Activated CD8-positive, alpha-beta memory T cell treated with anti-CD3 and anti-CD28 coated beads for 24 hours (primary cell): ENCODE results near the gene XKR7.

ENCODE experiments used
- DNase-seq: peaks from one replicate; pipeline ENCODE4 v3.0.0-alpha.2; 2020

Gene XKR7

GRCh38 chr20:31945319-31945718 lies 22.6 kb upstream of the XKR7 start:
- DNase-seq, result no peak

GRCh38 chr20:31945785-31946184 lies 22.2 kb upstream of the XKR7 start:
- DNase-seq, result no peak

- DNase-seq, result no peak
Observed at GRCh38 chr20:31948008-31948407, 19.9 kb upstream of the XKR7 start.

- no peak for DNase-seq
Observed at GRCh38 chr20:31949877-31950646, 17.9 kb upstream of the XKR7 start.

GRCh38 chr20:31951203-31951529 lies 16.8 kb upstream of the XKR7 start:
- no peak for DNase-seq

GRCh38 chr20:31951530-31952453 lies 16.2 kb upstream of the XKR7 start, which contains the start of gene PDRG1:
Gene PDRG1, minus strand, starts transcription at chr20:31952046. Its CDS starts 85 bp downstream, at chr20:31951961.
- DNase-seq, result peak; percentile 99

GRCh38 chr20:31953556-31954148 lies 14.3 kb upstream of the XKR7 start:
- DNase-seq, result no peak

GRCh38 chr20:31954500-31954899 lies 13.5 kb upstream of the XKR7 start:
- DNase-seq, result no peak

- no peak for DNase-seq
Observed at GRCh38 chr20:31956556-31957526, 11.1 kb upstream of the XKR7 start.

- no peak for DNase-seq
Observed at GRCh38 chr20:31962761-31963160, 5.2 kb upstream of the XKR7 start.

- DNase-seq, result no peak
Observed at GRCh38 chr20:31963889-31964288, 4.1 kb upstream of the XKR7 start.

- DNase-seq, result no peak
Observed at GRCh38 chr20:31966991-31967655, 828 bp upstream of the XKR7 start.

- peak; percentile 95 for DNase-seq
Observed at GRCh38 chr20:31968291-31969126, 558 bp downstream of the XKR7 start.

GRCh38 chr20:31969991-31970390 lies 2.0 kb downstream of the XKR7 start:
- no peak for DNase-seq

GRCh38 chr20:31972471-31973021 lies 4.6 kb downstream of the XKR7 start:
- DNase-seq, result no peak

GRCh38 chr20:31974296-31974695 lies 6.3 kb downstream of the XKR7 start:
- no peak for DNase-seq

GRCh38 chr20:31974951-31975487 lies 7.1 kb downstream of the XKR7 start:
- no peak for DNase-seq

GRCh38 chr20:31975874-31976273 lies 7.9 kb downstream of the XKR7 start:
- DNase-seq, result no peak

- DNase-seq, result no peak
Observed at GRCh38 chr20:31977080-31977479, 9.1 kb downstream of the XKR7 start.

GRCh38 chr20:31979713-31980426 lies 11.9 kb downstream of the XKR7 start:
- no peak for DNase-seq
